LNCaP clone FGC (cell line): ENCODE results near the gene OASL.

ENCODE experiments used
- DNase-seq: peaks from one replicate; pipeline ENCODE4 v3.0.0-alpha.2; 2011; ENCODE audit warnings: low read depth
- H3K4me3 ChIP-seq: 2 replicates; pipeline ENCODE4 v1.5.1; 2011; ENCODE audit warnings: mild to moderate bottlenecking, low read depth, low read length, control low read depth
- TF ChIP-seq, protein P1 (sequence below): IDR thresholded peaks from 2 replicates; pipeline ENCODE4 v1.5.1; 2012; ENCODE audit warnings: mild to moderate bottlenecking; ENCODE audit not compliant: control insufficient read depth, insufficient read depth; ENCODE audit errors: extremely low read depth

Gene OASL

GRCh38 chr12:121033625-121034349, 5.3 kb downstream of the OASL start:
- no peak overlapping the region for H3K4me3 ChIP-seq
- no peak for DNase-seq
- TF ChIP-seq, protein P1, sequence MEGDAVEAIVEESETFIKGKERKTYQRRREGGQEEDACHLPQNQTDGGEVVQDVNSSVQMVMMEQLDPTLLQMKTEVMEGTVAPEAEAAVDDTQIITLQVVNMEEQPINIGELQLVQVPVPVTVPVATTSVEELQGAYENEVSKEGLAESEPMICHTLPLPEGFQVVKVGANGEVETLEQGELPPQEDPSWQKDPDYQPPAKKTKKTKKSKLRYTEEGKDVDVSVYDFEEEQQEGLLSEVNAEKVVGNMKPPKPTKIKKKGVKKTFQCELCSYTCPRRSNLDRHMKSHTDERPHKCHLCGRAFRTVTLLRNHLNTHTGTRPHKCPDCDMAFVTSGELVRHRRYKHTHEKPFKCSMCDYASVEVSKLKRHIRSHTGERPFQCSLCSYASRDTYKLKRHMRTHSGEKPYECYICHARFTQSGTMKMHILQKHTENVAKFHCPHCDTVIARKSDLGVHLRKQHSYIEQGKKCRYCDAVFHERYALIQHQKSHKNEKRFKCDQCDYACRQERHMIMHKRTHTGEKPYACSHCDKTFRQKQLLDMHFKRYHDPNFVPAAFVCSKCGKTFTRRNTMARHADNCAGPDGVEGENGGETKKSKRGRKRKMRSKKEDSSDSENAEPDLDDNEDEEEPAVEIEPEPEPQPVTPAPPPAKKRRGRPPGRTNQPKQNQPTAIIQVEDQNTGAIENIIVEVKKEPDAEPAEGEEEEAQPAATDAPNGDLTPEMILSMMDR = no peak

DNA sequence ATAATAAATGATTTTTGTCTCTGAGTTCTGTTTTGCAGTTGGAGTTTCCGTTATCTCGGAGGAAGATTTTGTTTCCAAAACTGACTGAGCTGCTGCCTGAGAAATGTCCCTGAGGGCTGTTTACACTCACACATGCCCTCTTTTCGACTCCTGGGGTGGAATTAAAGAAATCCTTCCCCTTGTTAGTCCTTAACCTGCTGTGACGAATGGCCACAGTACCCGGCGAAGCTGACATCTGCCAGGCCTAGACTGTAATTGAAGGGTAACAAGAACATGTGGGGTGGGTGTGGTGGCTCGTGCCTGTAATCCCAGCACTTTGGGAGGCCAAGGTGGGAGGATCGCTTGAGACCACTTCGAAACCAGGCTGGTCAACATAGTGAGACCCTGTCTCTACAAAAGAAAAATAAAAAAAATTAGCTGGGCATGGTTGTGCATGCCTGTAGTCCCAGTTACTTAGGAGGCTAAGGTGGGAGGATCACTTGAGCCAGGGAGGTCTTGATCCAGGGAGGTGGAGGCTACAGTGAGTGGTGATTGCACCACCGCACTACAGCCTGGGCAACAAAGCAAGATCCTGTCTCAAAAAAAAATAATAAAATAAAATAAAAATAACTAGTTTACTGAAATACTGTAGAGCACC, 8.4 kb downstream of the OASL start:
- no peak for DNase-seq
- TF ChIP-seq, protein P1 = no peak
- H3K4me3 ChIP-seq = no peak overlapping the region

GRCh38 chr12:121026274-121027045, 12.6 kb downstream of the OASL start:
- H3K4me3 ChIP-seq = no peak overlapping the region
- DNase-seq = no peak
- TF ChIP-seq, protein P1 = no peak

GRCh38 chr12:121025442-121026226, 13.4 kb downstream of the OASL start:
- no peak for DNase-seq
- no peak overlapping the region for H3K4me3 ChIP-seq
- TF ChIP-seq, protein P1 = no peak

DNA sequence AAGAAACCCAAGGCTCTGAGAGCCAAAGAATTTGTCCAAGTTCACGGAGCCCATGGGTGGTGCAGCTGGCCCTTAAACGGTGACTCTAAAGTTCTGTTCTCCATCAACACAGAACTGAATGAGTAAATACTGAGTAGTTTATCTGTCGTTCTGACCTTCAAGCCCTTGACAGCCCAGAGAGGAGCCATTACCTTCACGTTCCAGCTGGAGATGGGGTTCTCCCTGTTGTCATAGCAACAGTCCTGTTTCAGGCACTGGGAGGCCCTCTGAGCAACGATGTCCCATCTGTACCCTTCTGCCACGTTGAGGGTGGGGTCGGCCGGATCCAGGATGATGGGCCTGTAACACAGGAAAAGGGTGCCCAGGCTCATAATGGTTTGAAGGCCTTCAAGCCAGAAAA, 15.2 kb downstream of the OASL start:
- H3K4me3 ChIP-seq = no peak overlapping the region
- TF ChIP-seq, protein P1 = no peak
- DNase-seq = no peak

GRCh38 chr12:121022713-121023112, 16.3 kb downstream of the OASL start:
- H3K4me3 ChIP-seq = no peak overlapping the region
- DNase-seq = no peak
- TF ChIP-seq, protein P1 = no peak
